ENCODE measurements around the gene HEXIM1.
A peak's percentile ranks its signal among the peaks of the same experiment; 100 is the strongest.

Gene HEXIM1

GRCh38 chr17:45148183-45149036 is at the start of gene HEXIM1:
TSS of gene HEXIM1 (plus strand) at chr17:45148475. CDS start at chr17:45149191, 716 bp downstream.
- DNase-seq, result peak; percentile 100

- DNase-seq, result peak; percentile 68
These were observed 49.2 kb upstream of the HEXIM1 start for GRCh38 chr17:45098869-45099616.

- no peak for DNase-seq
These were observed 46.8 kb upstream of the HEXIM1 start for GRCh38 chr17:45101546-45101882.

- DNase-seq, result no peak
These were observed 46.1 kb upstream of the HEXIM1 start for GRCh38 chr17:45101883-45102811.

GRCh38 chr17:45102856-45103255 is 45.4 kb upstream of the HEXIM1 start:
- no peak for DNase-seq

- DNase-seq, result no peak
These were observed 44.9 kb upstream of the HEXIM1 start for GRCh38 chr17:45103269-45103795.

GRCh38 chr17:45104029-45104428 is 44.2 kb upstream of the HEXIM1 start:
- no peak for DNase-seq

GRCh38 chr17:45104497-45104896 is 43.8 kb upstream of the HEXIM1 start:
- DNase-seq, result no peak

GRCh38 chr17:45104907-45105624 is 43.2 kb upstream of the HEXIM1 start:
- no peak for DNase-seq

- DNase-seq, result no peak
These were observed 42.2 kb upstream of the HEXIM1 start for GRCh38 chr17:45106096-45106495.

GRCh38 chr17:45106582-45106981 is 41.7 kb upstream of the HEXIM1 start:
- no peak for DNase-seq

- DNase-seq, result no peak
These were observed 40.8 kb upstream of the HEXIM1 start for GRCh38 chr17:45107293-45108010.

GRCh38 chr17:45108051-45108450 is 40.2 kb upstream of the HEXIM1 start:
- DNase-seq, result no peak

GRCh38 chr17:45108595-45109521 is 39.4 kb upstream of the HEXIM1 start:
- no peak for DNase-seq

- DNase-seq, result no peak
These were observed 37.3 kb upstream of the HEXIM1 start for GRCh38 chr17:45110676-45111611.

GRCh38 chr17:45111850-45112249 is 36.4 kb upstream of the HEXIM1 start:
- DNase-seq, result no peak

- DNase-seq, result no peak
These were observed 35.5 kb upstream of the HEXIM1 start for GRCh38 chr17:45112559-45113423.

GRCh38 chr17:45113424-45113754 is 34.9 kb upstream of the HEXIM1 start:
- no peak for DNase-seq
